Activated CD4-positive, alpha-beta T cell treated with anti-CD3 and anti-CD28 coated beads for 48 hours (primary cell): ENCODE results near the gene DCLRE1A.

ENCODE experiments used
- DNase-seq: peaks from one replicate; pipeline ENCODE4 v3.0.0-alpha.2; 2020

Gene DCLRE1A

DNA sequence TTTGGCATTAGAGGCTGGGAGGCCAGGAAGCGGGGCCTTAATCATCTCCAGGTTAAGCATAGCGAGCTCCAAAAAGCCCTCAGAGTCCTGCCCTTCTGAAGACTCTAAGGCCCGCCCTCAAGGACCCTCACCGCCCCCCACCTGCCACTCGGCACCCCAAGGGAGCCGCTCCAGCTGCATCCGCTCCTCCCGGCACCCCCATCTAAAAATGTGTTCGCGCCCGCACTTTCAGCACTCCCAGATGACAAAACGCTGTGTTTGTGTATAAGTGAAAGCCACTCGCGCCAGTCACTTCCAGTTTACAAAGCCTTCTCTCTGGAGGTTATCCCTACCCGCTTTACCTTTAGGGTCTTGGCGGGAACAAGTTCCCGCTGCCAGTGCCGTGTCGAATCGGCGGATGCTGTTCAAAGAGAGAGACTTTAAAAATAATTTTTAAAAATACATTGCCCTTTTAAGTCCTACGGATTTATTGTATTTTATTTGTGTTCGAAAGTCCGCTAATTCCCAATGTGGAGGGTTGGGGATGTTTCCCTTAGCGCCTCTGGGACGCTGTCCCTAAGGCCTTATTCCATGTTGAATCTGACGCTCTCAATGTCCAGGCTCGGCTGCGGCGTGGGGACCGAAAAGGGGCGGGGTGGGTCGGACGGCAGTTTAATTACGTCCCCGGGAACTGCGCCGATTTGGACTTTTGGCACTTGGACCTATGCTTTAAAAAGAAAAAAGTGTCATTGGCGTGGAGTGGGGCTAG lies at the start of gene DCLRE1A, which contains the start of gene NHLRC2:
TSS of gene DCLRE1A (minus strand) at position 70 of the 748 bp plus-strand sequence. CDS start 900 bp downstream, outside the sequence.
TSS of gene NHLRC2 (plus strand) at position 649 of the 748 bp plus-strand sequence. CDS start 212 bp downstream, outside the sequence.
- peak; percentile 77 for DNase-seq

DNA sequence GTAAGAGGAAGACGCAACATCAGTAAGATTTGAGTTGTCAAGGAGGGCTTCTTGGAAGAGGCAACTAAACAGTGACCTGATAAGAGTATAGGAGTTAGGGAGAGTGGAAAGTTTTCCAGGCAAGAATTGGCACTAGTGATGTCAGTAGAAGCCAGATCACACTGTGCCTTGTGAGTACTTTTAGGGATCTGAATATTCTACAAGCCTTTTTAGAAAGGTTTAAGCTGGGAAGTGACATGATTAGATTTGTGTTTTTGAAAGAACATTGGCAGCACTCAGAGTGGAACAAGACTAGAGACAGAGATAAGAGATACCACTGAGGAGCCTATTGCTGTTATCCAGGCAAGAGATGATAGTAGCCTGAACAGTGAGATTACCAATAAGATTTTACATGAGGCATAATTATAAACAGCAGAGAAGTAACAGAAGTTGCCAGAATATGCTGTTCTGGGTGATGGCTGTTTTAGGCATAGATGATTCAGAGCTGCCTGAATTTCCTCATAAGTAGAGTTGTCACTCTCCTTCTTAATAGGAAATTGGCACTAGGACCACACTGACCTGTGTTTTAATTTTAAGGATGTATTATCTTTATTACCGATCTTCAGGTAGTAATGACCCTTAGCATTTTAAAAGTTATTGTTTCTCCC lies 46.2 kb upstream of the DCLRE1A start:
- DNase-seq, result no peak

DNA sequence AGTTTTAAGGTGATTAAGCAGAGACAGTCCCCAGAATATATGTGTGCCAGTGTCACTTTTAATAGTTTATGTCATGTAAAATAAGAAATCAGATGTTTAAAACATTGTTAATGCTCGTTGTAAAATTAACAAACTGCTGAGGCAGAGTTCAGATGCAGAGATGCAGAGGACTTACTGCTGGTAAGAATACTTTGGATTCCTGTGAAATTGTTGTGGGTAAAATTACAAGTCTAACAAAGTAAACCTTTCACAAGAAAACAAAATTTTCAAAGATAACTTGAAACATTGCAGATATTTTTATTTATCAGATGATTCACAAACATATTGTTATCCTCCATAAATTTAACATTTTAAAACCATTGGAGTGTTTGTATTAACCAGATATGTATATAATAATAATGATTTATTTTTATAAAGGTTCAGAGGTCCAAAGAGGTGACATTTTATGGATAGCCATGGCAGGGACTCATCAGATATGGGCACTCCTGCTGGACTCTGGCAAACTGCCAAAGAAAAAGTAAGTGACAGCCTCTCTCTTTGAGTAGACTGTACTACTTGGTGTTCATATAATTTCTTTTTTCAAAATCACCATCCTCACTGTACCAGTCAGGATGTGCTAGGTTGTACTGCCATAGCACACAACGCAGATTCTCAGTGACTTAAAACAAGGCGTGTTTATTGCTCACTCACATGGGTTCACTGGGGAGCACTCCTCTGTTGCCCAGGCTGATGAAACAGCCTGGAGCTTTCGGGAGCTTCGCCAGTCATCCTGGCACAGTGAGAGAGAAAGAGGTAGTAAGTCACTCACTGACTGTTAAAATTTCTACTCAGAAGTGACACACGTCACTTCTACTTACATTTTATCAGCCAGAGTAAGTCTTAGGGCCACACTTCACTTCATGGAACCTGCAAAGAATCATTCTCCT lies 44.1 kb upstream of the DCLRE1A start:
- no peak for DNase-seq

DNA sequence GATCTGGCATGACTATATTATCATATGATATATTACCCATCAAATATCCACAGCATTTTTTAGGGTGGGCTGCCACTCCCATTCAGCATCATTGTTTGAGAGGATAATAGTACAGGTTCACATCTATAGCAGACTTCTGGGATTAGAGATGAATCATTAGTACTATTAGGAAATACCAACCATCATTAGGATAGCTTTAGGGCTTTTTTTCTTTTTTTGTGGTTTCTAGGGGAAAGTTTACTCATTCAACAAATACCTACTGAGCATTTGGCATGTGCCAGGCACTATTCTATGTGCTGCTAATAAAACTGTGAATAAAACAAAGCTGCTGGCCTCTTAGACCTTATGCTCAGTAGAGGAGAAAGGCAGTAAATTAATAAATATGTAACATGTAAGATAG lies 41.1 kb upstream of the DCLRE1A start:
- DNase-seq, result no peak

DNA sequence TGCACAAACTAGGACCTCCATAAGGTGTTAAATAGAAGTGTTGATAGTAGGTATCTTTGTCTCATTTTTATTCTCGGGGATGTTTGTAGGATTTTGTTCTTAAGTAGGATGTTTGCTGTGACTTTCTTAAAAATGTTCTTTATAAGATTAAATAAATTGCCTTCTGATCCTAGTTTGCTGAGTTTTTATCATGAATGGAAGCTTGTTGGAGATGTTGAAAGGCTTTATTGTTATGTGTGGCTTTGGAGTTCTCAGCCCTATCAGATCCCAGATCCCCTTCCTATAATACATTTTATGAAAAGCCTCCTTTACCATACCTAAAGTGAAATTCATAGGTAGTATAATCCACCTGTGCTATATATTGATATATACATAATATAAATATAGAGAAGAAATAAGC lies 40.7 kb upstream of the DCLRE1A start:
- no peak for DNase-seq

DNA sequence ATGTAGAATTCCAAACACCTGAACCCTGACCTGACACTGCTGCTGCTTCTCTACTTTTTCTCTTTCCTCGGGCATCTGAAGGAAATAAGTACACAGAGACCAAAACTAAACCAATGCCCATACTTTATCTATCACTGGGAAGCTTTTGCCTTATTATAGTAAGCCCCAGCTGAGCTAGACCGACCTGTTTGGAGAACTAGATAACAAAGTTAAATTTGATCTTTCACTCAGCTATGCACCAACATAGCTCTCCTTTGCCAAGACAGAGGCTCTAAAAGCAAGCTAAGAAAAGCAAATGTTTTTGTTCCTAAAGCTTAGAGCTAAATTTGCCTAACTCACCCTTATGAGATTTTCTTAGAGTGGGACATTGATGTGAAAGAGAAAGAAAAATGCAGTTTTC lies 39.7 kb upstream of the DCLRE1A start:
- no peak for DNase-seq

DNA sequence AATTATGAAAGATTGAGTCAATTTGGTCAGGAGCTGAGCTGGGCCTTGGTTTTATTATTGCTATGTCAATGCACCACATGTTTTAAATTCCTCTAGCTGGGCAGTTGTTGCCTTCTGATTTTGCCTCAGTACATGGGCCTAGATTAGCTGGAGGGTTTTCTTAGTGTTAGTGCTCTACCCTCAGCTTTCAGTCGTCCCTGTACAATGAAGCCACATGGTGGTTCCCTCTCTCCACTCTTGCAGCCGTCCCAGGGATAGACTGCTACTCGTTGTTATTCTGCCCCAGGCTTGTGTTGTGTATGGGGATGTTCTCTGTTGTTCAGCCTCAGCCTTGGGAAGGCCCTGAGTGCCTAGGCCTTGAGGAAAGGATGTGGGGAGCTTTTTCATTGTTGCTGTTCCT lies 37.6 kb upstream of the DCLRE1A start:
- DNase-seq, result no peak

DNA sequence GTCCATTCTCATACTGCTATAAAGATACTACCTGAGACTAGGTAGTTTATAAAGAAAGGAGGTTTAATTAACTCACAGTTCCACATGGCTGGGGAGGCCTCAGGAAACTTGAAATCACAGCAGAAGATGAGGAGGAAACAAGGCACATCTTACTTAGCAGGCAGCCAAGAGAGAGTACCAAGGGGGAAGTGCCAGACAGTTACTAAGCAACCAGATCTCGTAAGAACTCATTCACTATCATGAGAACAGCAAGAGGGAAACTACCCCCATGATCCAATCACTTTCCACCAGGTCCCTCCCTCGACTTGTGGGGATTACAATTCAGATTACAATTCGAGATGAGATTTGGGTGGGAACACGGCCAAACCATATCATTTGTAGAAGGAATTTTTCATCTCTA lies 36.9 kb upstream of the DCLRE1A start:
- no peak for DNase-seq

DNA sequence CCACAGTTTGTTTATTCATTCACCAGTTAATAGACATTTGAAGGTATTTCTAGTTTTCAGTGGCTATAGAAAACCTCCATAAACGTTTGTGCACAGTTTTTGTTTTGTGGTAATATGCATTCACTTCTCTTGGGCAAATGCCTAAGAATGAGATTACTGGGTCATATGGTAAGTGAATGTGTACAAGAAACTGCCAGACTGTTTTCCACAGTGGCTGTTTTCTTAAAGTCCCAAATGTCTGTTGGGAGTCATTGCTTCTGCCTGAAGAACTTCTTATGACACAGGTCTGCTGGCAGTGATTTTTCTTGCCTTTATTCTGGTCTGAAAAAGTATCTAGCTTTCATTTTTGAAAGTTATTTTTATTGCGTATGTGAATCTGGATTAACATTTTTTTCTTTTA lies 36.0 kb upstream of the DCLRE1A start:
- no peak for DNase-seq

DNA sequence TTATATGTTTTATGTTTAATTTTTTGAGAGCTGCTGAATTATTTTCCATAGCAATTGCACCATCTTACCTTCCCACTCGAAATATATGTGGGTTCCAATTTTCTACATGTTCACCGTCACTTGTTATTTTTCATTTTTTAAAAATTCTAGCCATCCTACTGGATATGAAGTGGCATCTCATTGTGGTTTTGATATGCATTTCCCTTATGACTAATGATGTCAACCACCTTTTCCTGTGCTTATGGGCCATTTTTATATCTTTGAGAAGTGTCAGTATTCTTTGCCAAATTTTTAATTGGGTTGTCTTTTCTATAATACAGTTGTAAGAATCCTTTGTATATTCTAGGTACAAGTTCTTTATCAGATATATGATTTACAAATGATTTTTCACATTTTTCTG lies 28.4 kb upstream of the DCLRE1A start:
- DNase-seq, result no peak

DNA sequence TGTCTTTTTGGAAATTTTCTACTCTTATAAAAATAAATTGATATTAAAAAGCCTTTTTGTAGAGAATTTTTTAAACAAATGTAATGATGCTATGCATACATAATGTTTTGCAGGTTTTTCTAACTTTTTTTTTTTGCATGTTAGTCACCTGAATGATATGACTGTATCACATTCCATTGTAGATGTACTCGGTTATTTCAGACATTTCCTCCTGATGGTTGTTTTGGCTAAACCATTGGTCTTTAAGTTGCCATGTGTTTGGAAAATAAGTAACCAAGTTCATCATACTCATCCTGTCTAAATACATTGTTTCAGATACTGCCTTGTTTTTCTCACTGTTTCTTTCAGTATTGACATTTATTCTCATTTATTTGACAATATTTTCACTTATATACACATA lies 26.4 kb upstream of the DCLRE1A start:
- DNase-seq, result no peak

DNA sequence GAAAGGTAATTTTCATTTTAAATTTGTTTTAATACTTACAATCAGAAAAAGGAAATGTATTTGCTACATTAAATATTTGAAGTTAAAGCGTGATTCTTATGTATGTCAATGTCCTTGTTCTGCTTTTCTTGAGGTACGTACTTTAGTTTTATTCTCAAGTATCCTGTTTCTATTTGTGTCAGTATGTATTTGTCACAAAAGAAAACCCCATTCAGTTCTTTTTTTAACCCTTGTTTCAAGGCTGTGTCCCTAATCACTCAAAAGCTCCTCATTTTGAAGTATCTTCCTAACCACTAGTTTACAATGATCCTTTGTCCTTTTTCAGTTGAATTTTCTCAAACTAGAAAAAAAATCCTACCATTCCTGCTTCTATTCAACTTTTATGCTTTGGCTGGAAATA lies 25.8 kb upstream of the DCLRE1A start:
- no peak for DNase-seq

DNA sequence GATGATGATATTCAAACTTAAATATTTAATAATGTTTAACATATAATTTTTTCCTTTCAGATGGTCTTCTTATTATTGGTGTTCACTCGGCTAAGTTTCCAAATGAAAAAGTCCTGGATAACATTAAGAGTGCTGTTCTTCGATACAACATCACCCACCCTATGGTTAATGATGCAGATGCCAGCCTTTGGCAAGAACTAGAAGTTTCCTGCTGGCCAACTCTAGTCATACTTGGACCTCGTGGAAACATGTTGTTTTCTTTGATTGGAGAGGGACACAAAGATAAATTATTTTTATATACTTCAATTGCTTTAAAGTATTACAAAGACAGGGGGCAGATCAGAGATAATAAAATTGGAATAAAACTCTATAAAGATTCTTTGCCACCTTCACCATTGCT lies 22.6 kb upstream of the DCLRE1A start:
- no peak for DNase-seq

DNA sequence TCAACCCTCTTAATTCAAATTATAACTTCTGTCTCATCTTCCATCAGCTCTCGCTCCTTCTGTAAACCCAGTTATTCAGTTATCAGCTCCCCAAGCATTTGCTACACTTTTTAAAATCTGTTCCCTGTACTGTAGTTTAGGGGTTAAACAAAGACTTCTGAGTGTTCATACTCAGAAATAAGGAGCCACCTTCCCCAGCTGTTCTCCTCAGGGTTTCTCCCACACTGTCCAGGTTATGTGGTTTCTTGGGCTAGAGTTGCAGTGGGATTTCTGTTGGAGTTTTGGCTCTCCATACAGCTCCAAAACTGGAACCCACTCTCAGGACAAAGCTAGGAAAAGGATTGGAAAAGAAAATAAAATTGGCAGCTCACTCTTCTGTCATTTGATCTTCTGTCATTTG lies 21.3 kb upstream of the DCLRE1A start:
- DNase-seq, result no peak

DNA sequence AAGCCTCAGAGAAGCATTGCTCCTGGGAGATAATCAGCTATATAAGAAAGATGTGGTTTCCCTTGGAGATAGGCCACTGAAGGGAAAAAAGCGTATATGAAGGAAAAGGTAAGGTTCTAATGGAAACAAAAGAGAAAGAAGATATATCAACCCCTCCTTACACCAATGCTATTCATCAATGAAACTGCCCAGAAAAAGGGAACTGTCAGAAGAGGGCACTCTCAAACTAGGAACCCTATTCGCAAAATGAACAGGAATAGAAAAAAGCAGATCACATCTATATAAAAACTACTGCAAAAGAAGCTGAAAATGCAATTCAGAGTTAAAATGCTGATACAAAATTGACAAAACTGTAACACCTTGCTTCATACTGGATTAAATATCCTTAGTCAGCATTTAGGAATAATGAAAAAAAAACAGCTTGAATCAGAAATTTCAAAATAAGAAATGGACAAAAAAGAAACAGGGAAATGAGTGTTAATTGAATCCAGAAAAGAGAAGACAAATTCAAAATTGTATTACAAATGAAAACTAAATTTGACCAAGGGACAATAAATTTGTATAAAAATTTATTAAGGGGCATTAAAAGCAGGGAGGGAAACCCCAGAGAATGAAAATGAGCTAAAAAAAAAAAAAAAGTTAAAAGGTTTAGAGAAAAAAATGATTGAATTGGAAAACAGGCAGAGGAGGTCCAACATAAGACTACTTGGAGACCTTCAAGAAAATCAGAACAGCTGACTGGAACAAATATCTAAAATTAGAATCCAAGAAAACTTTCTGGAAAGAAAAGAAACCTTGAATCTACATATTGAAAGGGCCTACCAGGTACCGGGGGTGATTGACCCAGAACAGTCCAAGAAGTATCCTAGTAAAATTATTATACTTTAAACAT lies 18.5 kb upstream of the DCLRE1A start:
- DNase-seq, result no peak

DNA sequence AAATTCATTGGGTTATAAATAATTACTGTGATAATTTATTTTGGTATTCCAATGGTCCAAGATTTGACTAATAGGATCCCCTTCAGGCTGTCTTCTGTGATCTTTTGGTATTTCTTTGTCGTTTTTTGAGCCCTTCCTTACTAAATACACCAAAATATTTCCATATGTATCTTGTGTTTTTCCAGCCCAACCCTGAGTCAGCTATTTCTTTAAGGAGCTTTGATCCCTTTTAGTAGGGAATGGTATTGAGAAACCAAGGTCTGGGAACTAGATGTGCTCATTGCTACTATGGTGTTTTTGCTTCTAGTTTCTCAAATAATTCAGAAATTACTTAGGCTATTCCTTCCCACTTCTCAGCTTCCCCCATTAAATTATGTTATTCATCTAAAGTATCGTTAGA lies 15.9 kb upstream of the DCLRE1A start:
- no peak for DNase-seq

DNA sequence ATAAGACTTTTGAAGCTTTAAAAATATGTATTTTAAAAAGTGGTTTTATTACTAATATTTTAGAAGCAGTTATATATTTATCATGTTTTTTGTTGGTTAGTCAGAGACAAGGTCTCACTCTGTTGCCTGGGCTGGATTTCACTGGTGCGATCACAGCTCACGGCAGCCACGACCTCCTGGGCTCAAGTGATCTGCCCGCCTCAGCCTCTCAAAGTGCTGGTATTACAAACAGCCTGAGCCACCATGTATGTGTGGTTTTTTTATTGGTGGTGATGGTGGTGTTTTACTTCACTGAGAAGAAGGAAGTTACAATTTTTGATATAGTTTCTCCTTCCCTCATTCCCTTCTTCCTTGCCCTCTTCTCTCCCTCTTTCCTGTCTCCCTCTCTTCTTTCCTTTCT lies 14.0 kb upstream of the DCLRE1A start:
- no peak for DNase-seq

DNA sequence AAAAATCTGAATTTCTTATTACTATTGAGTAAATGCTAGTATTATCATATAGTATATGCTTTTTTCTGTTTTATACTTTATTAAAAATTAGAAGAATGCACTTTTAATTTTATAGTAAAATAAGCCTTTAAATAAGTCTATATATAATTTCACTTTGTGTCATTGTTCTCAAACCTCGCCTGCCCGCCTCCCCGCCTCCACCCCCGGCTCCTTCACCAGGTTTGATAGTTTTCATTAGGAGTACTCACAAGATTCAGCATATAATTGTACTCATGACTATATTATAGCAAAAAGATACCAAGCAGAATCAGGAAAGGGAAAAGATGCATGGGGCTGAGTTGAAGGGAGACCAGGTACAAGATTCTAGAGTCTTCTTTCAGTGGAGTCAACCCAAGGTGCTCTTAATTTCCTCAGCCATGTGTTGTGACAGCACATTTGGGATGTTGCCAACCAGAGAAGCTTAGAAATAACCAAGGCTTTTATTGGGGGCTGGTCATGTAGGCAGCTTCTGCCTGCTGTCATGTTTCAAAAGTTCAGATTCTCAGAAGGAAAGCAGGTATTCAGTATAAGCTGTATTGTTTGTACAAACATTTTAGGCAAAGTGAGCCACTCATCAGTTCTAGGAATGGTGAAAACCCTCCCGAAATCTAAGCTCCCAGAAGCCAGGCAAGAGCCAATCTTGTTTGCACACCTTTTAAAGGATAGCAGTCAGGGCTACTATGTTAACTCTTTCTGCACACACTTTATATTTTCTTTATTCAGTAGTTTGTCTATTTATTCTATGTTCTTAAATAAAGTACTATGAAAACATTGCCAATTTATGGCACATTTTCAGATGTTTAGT lies 12.9 kb upstream of the DCLRE1A start:
- DNase-seq, result no peak

DNA sequence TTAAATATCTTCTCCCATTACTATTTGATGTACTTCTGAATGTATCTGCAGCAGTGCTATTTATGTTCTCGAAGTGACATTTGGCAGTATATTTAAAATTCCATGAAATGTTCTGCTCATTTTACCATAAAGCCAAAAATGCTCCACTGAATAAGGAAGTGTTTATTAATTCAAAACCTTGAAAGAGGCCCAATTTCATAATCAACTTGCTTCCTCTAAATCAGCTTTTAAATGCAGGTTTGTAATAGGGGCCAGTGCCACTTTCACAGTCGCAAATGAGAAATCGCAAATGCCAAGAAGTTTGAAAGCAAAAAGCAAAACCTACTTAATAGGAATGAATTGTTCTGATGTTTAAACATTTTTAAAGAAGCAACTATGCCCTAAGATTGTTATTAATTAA lies 12.0 kb upstream of the DCLRE1A start:
- no peak for DNase-seq

DNA sequence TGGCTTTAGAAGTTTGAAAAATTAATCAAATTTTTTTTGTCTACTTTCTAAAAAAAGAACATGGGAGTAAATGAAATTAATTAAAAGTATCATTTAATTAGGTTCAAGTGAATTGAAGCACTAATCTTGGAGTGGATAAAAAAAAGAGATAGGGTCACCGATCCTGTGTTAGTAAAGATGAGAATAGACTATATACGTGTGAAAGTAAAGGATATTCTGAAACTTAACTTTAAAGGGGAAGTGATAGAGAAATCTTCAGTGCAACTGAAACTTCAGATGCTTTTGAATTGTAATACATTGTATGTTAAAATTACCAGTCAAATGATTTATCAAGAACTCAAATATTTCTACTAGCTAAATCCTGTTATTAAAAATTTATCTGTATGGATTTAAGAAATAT lies 5.4 kb upstream of the DCLRE1A start:
- no peak for DNase-seq

DNA sequence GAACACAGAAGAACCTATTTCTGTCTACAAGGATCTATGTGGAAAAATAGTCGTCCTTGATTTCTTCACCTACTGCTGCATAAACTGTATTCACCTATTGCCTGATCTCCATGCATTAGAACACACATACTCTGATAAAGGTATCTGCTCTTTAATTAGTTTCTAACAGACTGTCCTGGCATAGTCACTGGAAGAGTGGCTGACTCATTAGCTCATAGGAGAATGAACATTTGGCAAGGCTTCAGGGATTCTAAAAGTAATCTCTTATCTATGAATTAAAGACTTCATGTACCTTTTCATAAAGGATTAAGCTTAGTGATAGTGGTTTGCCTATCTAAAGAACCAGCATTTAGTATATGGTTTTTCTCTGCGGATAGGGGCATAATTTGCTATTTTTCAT lies 4.7 kb upstream of the DCLRE1A start:
- DNase-seq, result no peak

DNA sequence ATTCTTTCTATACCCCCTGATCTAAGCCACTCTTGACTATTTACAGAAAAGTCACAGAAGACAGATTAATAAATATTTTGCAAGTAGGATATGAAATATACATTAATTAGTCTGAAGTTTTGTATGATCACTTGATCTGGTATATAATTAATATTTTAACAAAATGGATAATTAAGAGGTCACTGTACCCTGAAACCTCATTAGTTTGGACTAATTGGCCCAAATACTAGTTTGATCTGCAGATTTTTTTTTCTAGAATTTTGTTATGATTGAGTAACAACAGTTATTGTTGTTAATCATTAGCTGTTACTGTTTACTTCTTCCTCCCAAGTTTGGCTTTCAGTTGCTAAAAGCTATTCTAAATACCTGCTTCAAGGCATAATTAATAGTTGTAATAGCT lies 3.3 kb upstream of the DCLRE1A start:
- DNase-seq, result no peak
